K562 (cell line): ENCODE measurements around the gene CEP95. TPM values are rescaled to one million over a fixed set of nuclear protein-coding genes. Genes with fewer than 3 reads are reported as not detected.

Experiments used
- ATAC-seq: fragments of 200-7000 bp; cut with Tn5 transposase; 3 replicates; pipeline ENCODE4 v1.9.1; 2020; ENCODE audit warnings: moderate library complexity
- BruUV-seq: library from RNA; stranded (reverse); fragments of 400-500 nt; replicated peaks from 2 replicates; lab custom pipeline; 2021; lab: Mats Ljungman, UMichigan
- CTCF ChIA-PET: fragments of 300-600 bp; formaldehyde crosslinking; extraction: SDS; loops from one replicate; lab custom pipeline; 2021; ENCODE audit warnings: low intra/inter-chr PET ratio; lab: Yijun Ruan, JAX
- POLR2A ChIA-PET: fragments of 300-600, 350-650 bp; sonication (Branson Sonifier 250); formaldehyde crosslinking; extraction: SDS; loops from one replicate; lab custom pipeline; 2021; ENCODE audit warnings: antibody characterized with exemption, inconsistent platforms; lab: Yijun Ruan, JAX
- DNase-seq, 4 experiments: peaks; one replicate each; pipeline versions ENCODE4 v3.0.0 to v3.0.0-alpha.2; 2011 to 2018; ENCODE audit warnings: low spot score in 3 of 4, mixed read lengths in 3 of 4; ENCODE audit errors: extremely low read depth in 1 of 4
- FAIRE-seq: peaks from 2 replicates; lab custom pipeline; 2011; peaks lifted over from hg19 to GRCh38; lab: Jason Lieb, UNC
- H2AFZ ChIP-seq: 2 replicates; pipeline ENCODE4 v1.6.0; 2011; ENCODE audit warnings: low read depth, low read length, control low read depth, inconsistent platforms
- H3K27ac ChIP-seq: fragments of 200-600 bp; 3 replicates; pipeline ENCODE4 v1.8.0; 2011; ENCODE audit warnings: low read depth, mild to moderate bottlenecking, control low read depth, inconsistent platforms, low read length, moderate library complexity, mixed read lengths; ENCODE audit errors: extremely low read depth
- H3K27me3 ChIP-seq, 2 experiments: fragments of 300-600 bp in 1 of 2; 2 replicates in 1 of 2; 3 replicates in 1 of 2; pipeline versions ENCODE4 v1.6.0 to v1.8.0; 2011; ENCODE audit warnings: inconsistent platforms in 2 of 2, low read length in 2 of 2, mild to moderate bottlenecking in 1 of 2, mixed read lengths in 1 of 2, moderate library complexity in 1 of 2; ENCODE audit not compliant: control insufficient read depth in 2 of 2, insufficient read depth in 2 of 2
- H3K36me3 ChIP-seq: fragments of 300-600 bp; 3 replicates; pipeline ENCODE4 v1.8.0; 2011; ENCODE audit warnings: mild to moderate bottlenecking, low read length, inconsistent platforms; ENCODE audit not compliant: control insufficient read depth, insufficient read depth
- H3K4me1 ChIP-seq, 2 experiments: fragments of 200-600 bp in 1 of 2; replicated peaks in 1 of 2; 2 replicates in 1 of 2; 3 replicates in 1 of 2; pipeline versions ENCODE4 v1.5.1 to v1.8.0; 2011; ENCODE audit warnings: inconsistent platforms in 2 of 2, low read length in 2 of 2, mild to moderate bottlenecking in 1 of 2, mixed read lengths in 1 of 2, moderate library complexity in 1 of 2; ENCODE audit not compliant: control insufficient read depth in 2 of 2, insufficient read depth in 2 of 2
- H3K4me2 ChIP-seq: 2 replicates; pipeline ENCODE4 v1.6.1; 2011; ENCODE audit warnings: low read length, control low read depth, inconsistent platforms, mixed read lengths; ENCODE audit not compliant: insufficient read depth
- H3K4me3 ChIP-seq: fragments of 200-600 bp; sonication (generic), shearing (Covaris generic); 2 replicates; pipeline ENCODE4 v1.5.1; 2016; ENCODE audit warnings: control low read depth, inconsistent platforms
- H3K79me2 ChIP-seq: fragments of 200-600 bp; 3 replicates; pipeline ENCODE4 v1.8.0; 2011; ENCODE audit warnings: low read length, inconsistent platforms; ENCODE audit not compliant: control insufficient read depth, insufficient read depth
- H3K9ac ChIP-seq, 2 experiments: 2 replicates each; pipeline versions ENCODE4 v1.6.0 to v1.6.1; 2011; ENCODE audit warnings: low read depth in 2 of 2, low read length in 2 of 2, control low read depth in 1 of 2, inconsistent platforms in 1 of 2, mild to moderate bottlenecking in 1 of 2, mixed read lengths in 1 of 2; ENCODE audit not compliant: insufficient read depth in 1 of 2
- H3K9me1 ChIP-seq: one replicate; pipeline ENCODE4 v1.6.0; 2011; ENCODE audit warnings: inconsistent platforms, mild to moderate bottlenecking, low read length, moderate library complexity; ENCODE audit not compliant: control insufficient read depth, insufficient read depth
- H3K9me3 ChIP-seq: replicated peaks from 2 replicates; pipeline ENCODE4 v1.5.1; 2011; ENCODE audit warnings: low read depth, low read length, inconsistent platforms; ENCODE audit not compliant: control insufficient read depth, insufficient read depth
- H4K20me1 ChIP-seq: replicated peaks from 2 replicates; pipeline ENCODE4 v1.6.1; 2011; ENCODE audit warnings: low read length, inconsistent platforms, mixed read lengths; ENCODE audit not compliant: control insufficient read depth, insufficient read depth
- ADNP ChIP-seq: fragments of 200-800 bp; sonication (Bioruptor generic); IDR thresholded peaks from 2 replicates; pipeline ENCODE4 v1.6.1; 2016; ENCODE audit warnings: missing genetic modification characterization, missing compliant biosample characterization
- CCAR2 ChIP-seq: fragments of 200-400 bp; formaldehyde crosslinking; IDR thresholded peaks from 2 replicates; pipeline ENCODE4 v1.6.1; 2017; ENCODE audit warnings: mild to moderate bottlenecking, low read depth, low read length
- CREM ChIP-seq: IDR thresholded peaks from 2 replicates; pipeline ENCODE4 v1.6.1; 2014; ENCODE audit warnings: antibody characterized with exemption, low read depth
- CTBP1 ChIP-seq: fragments of 450-650 bp; IDR thresholded peaks from 2 replicates; pipeline ENCODE4 v1.6.1; 2016; ENCODE audit warnings: borderline replicate concordance
- LEF1 ChIP-seq: fragments of 450-650 bp; IDR thresholded peaks from 2 replicates; pipeline ENCODE4 v1.6.1; 2016; ENCODE audit warnings: mild to moderate bottlenecking
- MAFK ChIP-seq: IDR thresholded peaks from 2 replicates; pipeline ENCODE4 v1.6.1; 2011; ENCODE audit warnings: low read length, improper control_type of control experiment
- MEF2A ChIP-seq: IDR thresholded peaks from 2 replicates; pipeline ENCODE4 v1.6.1; 2011; ENCODE audit warnings: low read depth, mild to moderate bottlenecking, low read length, moderate library complexity; ENCODE audit not compliant: control insufficient read depth
- PTBP1 ChIP-seq: fragments of 200-400 bp; formaldehyde crosslinking; IDR thresholded peaks from 2 replicates; pipeline ENCODE4 v1.6.1; 2017; ENCODE audit warnings: low read depth, low read length
- PURB ChIP-seq: sonication (generic); formaldehyde crosslinking; IDR thresholded peaks from 2 replicates; pipeline ENCODE4 v1.9.0; 2021; ENCODE audit warnings: low read depth, mild to moderate bottlenecking, missing genetic modification reagents
- RBM22 ChIP-seq: fragments of 200-400 bp; formaldehyde crosslinking; IDR thresholded peaks from 2 replicates; pipeline ENCODE4 v1.6.1; 2018; ENCODE audit warnings: low read length, low read depth; ENCODE audit not compliant: poor library complexity, severe bottlenecking
- RCOR1 ChIP-seq, 2 experiments: IDR thresholded peaks; 2 replicates each; pipeline ENCODE4 v1.6.1; 2012; ENCODE audit warnings: low read depth in 2 of 2, low read length in 2 of 2, borderline replicate concordance in 1 of 2, improper control_type of control experiment in 1 of 2
- STAT5B ChIP-seq: fragments of 250-450 bp; sonication (Bioruptor Pico); IDR thresholded peaks from 2 replicates; pipeline ENCODE4 v1.8.0; 2021; ENCODE audit warnings: mild to moderate bottlenecking, inconsistent platforms
- YY1 ChIP-seq, 3 experiments: IDR thresholded peaks; 2 replicates each; pipeline ENCODE4 v1.6.1; 2011; ENCODE audit warnings: low read length in 2 of 3, mild to moderate bottlenecking in 2 of 3, moderate library complexity in 2 of 3, borderline replicate concordance in 1 of 3, control low read depth in 1 of 3, low read depth in 1 of 3; ENCODE audit not compliant: insufficient read depth in 3 of 3, insufficient replicate concordance in 2 of 3, control insufficient read depth in 1 of 3, insufficient read length in 1 of 3; ENCODE audit errors: extremely low read depth in 1 of 3
- ZC3H8 ChIP-seq: fragments of 450-650 bp; IDR thresholded peaks from 2 replicates; pipeline ENCODE4 v1.6.1; 2017
- ZKSCAN8 ChIP-seq: fragments of 200-800 bp; sonication (Bioruptor generic); IDR thresholded peaks from 2 replicates; pipeline ENCODE4 v1.6.1; 2016; ENCODE audit warnings: missing genetic modification characterization, missing compliant biosample characterization
- ZNF589 ChIP-seq: fragments of 200-800 bp; sonication (Bioruptor generic); IDR thresholded peaks from 2 replicates; pipeline ENCODE4 v1.6.1; 2016; ENCODE audit warnings: low read depth, missing genetic modification characterization, missing compliant biosample characterization
- WGBS: fragments of 100-300 bp; shearing (Covaris generic); methylation state at CpG from one replicate; pipeline ENCODE4 v1.1.6; 2016; ENCODE audit warnings: low coverage, mixed read lengths; ENCODE audit not compliant: insufficient coverage; ENCODE audit errors: missing lambda C conversion rate; 5-methylcytosine and 5-hydroxymethylcytosine counted together
- in situ Hi-C: fragments of 300-500 bp; cut with MboI; formaldehyde crosslinking; loops from 4 replicates; pipeline ENCODE4 v1.15.0; 2018; ENCODE audit warnings: inconsistent platforms, mixed read lengths
- intact Hi-C: fragments of 100-400 bp; cut with micrococcal nuclease; formaldehyde crosslinking; loops from 2 replicates; pipeline ENCODE4 v1.14.2; 2022
- polyA plus RNA-seq, 8 experiments: library from polyadenylated mRNA; depleted of rRNA in 4 of 8; stranded (reverse) in 5 of 8; unstranded in 3 of 8; fragments of >200 nt; fragmentation: Nextera tagmentation in 2 of 8; fragmentation: Illumina TruSeq in 1 of 8; extraction: Ambion mirVana in 2 of 8; extraction: Trizol in 1 of 8; gene quantifications; 2 replicates each; pipeline versions ENCODE4 v1.2.1 to v1.2.3, GENCODE V29; 2011 to 2014; ENCODE audit warnings: inconsistent platforms in 1 of 8, missing spikeins in 1 of 8
- total RNA-seq, 7 experiments: library from RNA; depleted of rRNA in 6 of 7; stranded (reverse); fragments of >200 nt in 6 of 7; fragmentation: Illumina TruSeq in 2 of 7; extraction: Trizol in 2 of 7; gene quantifications; 2 replicates each; pipeline versions ENCODE4 v1.2.1 to v1.2.3, GENCODE V29; 2011 to 2021; ENCODE audit warnings: low replicate concordance in 1 of 7
- TF ChIP-seq, protein P1 (sequence below): IDR thresholded peaks from 2 replicates; pipeline ENCODE4 v1.6.1; 2011; ENCODE audit warnings: borderline replicate concordance, low read depth, mild to moderate bottlenecking, moderate library complexity, low read length; ENCODE audit not compliant: insufficient read depth, poor library complexity, severe bottlenecking
- TF ChIP-seq, protein P2 (sequence below): sonication (generic); formaldehyde crosslinking; IDR thresholded peaks from 2 replicates; pipeline ENCODE4 v1.8.1; 2023; ENCODE audit warnings: mild to moderate bottlenecking, missing genetic modification reagents

Gene CEP95
- total and polyA plus RNA-seq, 9 of the 15 experiments (the other 6 are each of a cell fraction or from before 2014, with no cell fraction given) = 26.7 to 80.7 (median 56.9) TPM

DNA sequence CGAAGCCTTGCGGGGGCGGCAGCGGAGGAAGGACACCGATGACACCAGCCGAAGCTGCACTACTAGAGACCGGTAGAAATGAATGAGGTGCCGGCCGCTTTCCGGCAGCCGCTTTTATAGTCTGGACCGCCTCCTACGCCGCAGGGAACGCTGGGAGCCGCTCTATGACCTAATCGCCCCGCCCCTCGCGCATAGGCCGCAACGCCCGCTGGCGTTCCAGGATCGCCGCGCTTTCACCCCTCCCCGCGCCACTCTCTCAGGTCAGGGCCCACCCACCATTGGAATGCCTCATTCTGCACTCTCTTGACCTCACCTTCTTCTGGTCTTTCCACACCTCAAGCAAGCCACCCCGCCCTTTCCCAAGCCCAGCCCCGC is 589 bp upstream of the CEP95 start, which contains the start of gene DDX5:
Gene DDX5 (minus strand): TSS at position 89 of the 375 bp plus-strand sequence. CDS start 170 bp downstream, outside the sequence.
- Histone ChIP-seq H4K20me1 (peaks cover 23% of the 10 kb centered on the region), H3K9me1 (no peaks in the 10 kb centered on the region), H3K9ac (peak within 1 kb of the TSS; percentile 98 to 99), H3K36me3 (peaks cover 73% of the 10 kb centered on the region), H3K4me2 (peak within 1 kb of the TSS; percentile 98), H3K4me3 (peak within 1 kb of the TSS; percentile 77), H3K27ac (peak within 1 kb of the TSS; percentile 97), H2AFZ (peak within 1 kb of the TSS; percentile 82), H3K9me3 (no peaks in the 10 kb centered on the region), H3K4me1 (peaks cover 6 to 13% of the 10 kb centered on the region in 2 experiments; a peak in 3 of 5 replicates), H3K27me3 (no peaks in the 10 kb centered on the region), H3K79me2 (peaks cover 87% of the 10 kb centered on the region)
- under 1% methylated on average over 31 of the region's 31 CpGs for WGBS
- ChIA-PET POLR2A (interaction anchor here (0.6 to 5.2 kb wide), 36 partner anchors 10 to 234 kb away, joined by 3 to 114 read pairs (median 6); partner anchors contain the start of genes MILR1 and POLG2), CTCF (interaction anchor here (0.7 kb wide), 1 partner anchor 86 kb away, joined by 3 read pairs; no protein-coding TSS in a partner anchor)
- FAIRE-seq (peak; percentile 77), DNase-seq (peak; percentile 87 to 99 (median 92)), ATAC-seq (peak; percentile 85)
- no TSS peak for BruUV-seq
- in situ Hi-C loops = no loop called here
- intact Hi-C loops = loop anchor here (5.0 to 10.0 kb wide), 2 partner anchors 91 to 229 kb away; no protein-coding TSS in a partner anchor
- TF ChIP-seq RCOR1 (IDR thresholded peaks at IDR 0.05; ENCODE audit: borderline replicate concordance in 1 of 2, low read depth in 2 of 2, low read length in 2 of 2) (peak in 1 of 2 experiments; percentile 15; a peak in 1 of 4 replicates), ZKSCAN8 (CRISPR knock-in tag) (no peak), CREM (peak; percentile 77; the same call in 1 of the 2 replicates), ZC3H8 (no peak), PURB (no peak), ADNP (no peak), LEF1 (no peak), ZNF589 (CRISPR knock-in tag) (peak; percentile 20; the same call in 1 of the 2 replicates), YY1 (IDR thresholded peaks at IDR 0.05; ENCODE audit: borderline replicate concordance in 1 of 3, control insufficient read depth in 1 of 3, extremely low read depth in 1 of 3, insufficient read depth in 3 of 3, insufficient read length in 1 of 3, insufficient replicate concordance in 2 of 3, low read depth in 1 of 3, low read length in 2 of 3) (peak in 1 of 3 experiments; percentile 77), MAFK (no peak), RBM22 (no peak), PTBP1 (0 out of 2 replicates have a peak, but pooled peaks have one; percentile 52), STAT5B (no peak), CCAR2 (no peak), CTBP1 (peak; percentile 61), MEF2A (no peak)
- TF ChIP-seq, protein P1, sequence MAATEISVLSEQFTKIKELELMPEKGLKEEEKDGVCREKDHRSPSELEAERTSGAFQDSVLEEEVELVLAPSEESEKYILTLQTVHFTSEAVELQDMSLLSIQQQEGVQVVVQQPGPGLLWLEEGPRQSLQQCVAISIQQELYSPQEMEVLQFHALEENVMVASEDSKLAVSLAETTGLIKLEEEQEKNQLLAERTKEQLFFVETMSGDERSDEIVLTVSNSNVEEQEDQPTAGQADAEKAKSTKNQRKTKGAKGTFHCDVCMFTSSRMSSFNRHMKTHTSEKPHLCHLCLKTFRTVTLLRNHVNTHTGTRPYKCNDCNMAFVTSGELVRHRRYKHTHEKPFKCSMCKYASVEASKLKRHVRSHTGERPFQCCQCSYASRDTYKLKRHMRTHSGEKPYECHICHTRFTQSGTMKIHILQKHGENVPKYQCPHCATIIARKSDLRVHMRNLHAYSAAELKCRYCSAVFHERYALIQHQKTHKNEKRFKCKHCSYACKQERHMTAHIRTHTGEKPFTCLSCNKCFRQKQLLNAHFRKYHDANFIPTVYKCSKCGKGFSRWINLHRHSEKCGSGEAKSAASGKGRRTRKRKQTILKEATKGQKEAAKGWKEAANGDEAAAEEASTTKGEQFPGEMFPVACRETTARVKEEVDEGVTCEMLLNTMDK = no peak
- TF ChIP-seq, protein P2, sequence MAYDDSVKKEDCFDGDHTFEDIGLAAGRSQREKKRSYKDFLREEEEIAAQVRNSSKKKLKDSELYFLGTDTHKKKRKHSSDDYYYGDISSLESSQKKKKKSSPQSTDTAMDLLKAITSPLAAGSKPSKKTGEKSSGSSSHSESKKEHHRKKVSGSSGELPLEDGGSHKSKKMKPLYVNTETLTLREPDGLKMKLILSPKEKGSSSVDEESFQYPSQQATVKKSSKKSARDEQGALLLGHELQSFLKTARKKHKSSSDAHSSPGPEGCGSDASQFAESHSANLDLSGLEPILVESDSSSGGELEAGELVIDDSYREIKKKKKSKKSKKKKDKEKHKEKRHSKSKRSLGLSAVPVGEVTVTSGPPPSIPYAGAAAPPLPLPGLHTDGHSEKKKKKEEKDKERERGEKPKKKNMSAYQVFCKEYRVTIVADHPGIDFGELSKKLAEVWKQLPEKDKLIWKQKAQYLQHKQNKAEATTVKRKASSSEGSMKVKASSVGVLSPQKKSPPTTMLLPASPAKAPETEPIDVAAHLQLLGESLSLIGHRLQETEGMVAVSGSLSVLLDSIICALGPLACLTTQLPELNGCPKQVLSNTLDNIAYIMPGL (CRISPR knock-in tag) = no peak
